GM12878 (cell line): ENCODE data around the gene GOPC. TPM values are rescaled to one million over a fixed set of nuclear protein-coding genes. Genes with fewer than 3 reads are reported as not detected.

Source experiments
- ATAC-seq: fragments of 200-7000 bp; cut with Tn5 transposase; 3 replicates; pipeline ENCODE4 v1.9.1; 2020; ENCODE audit warnings: mild to moderate bottlenecking, moderate library complexity
- BruUV-seq: library from RNA; stranded (reverse); fragments of 400-500 nt; replicated peaks from 2 replicates; lab custom pipeline; 2021; lab: Mats Ljungman, UMichigan
- CTCF ChIA-PET: fragments of 300-600 bp; sonication (Branson Sonifier 250); formaldehyde crosslinking; extraction: SDS; loops from one replicate; lab custom pipeline; 2021; ENCODE audit warnings: inconsistent platforms; lab: Yijun Ruan, JAX
- POLR2A ChIA-PET: fragments of 350-600 bp; formaldehyde crosslinking; extraction: SDS; loops from one replicate; lab custom pipeline; 2021; ENCODE audit warnings: inconsistent platforms; lab: Charles Lee
- RAD21 ChIA-PET: fragments of 300-600 bp; sonication (Branson Sonifier 250); formaldehyde crosslinking; loops from one replicate; lab custom pipeline; 2023; ENCODE audit warnings: antibody characterized with exemption; ENCODE audit not compliant: unreplicated experiment; lab: Charles Lee
- SMC1A ChIA-PET: fragments of 300-600 bp; sonication (Branson Sonifier 250); formaldehyde crosslinking; loops from one replicate; lab custom pipeline; 2023; ENCODE audit not compliant: unreplicated experiment, uncharacterized antibody; lab: Charles Lee
- DNase-seq: peaks from one replicate; pipeline ENCODE4 v3.0.0-alpha.2; 2011; ENCODE audit warnings: low read depth, low spot score
- FAIRE-seq: peaks from 3 replicates; lab custom pipeline; 2011; peaks lifted over from hg19 to GRCh38; lab: Jason Lieb, UNC
- H2AFZ ChIP-seq: 2 replicates; pipeline ENCODE4 v1.6.0; 2011; ENCODE audit warnings: low read depth, low read length, control low read depth; ENCODE audit not compliant: control insufficient read depth
- H3K27ac ChIP-seq: 2 replicates; pipeline ENCODE4 v1.5.1; 2011; ENCODE audit warnings: control low read depth; ENCODE audit not compliant: control insufficient read depth, insufficient read depth
- H3K27me3 ChIP-seq, 2 experiments: replicated peaks in 1 of 2; 2 replicates each; pipeline versions ENCODE4 v1.6.0 to v1.6.1; 2011; ENCODE audit warnings: low read length in 1 of 2; ENCODE audit not compliant: control insufficient read depth in 2 of 2, insufficient read depth in 2 of 2
- H3K36me3 ChIP-seq, 2 experiments: 2 replicates each; pipeline ENCODE4 v1.5.1; 2011; ENCODE audit warnings: low read length in 1 of 2; ENCODE audit not compliant: control insufficient read depth in 2 of 2, insufficient read depth in 2 of 2
- H3K4me1 ChIP-seq: 2 replicates; pipeline ENCODE4 v1.6.1; 2011; ENCODE audit warnings: mild to moderate bottlenecking, low read length, moderate library complexity, mixed read lengths; ENCODE audit not compliant: control insufficient read depth, insufficient read depth
- H3K4me2 ChIP-seq: 2 replicates; pipeline ENCODE4 v1.6.0; 2011; ENCODE audit warnings: control low read depth; ENCODE audit not compliant: control insufficient read depth, insufficient read depth
- H3K4me3 ChIP-seq: fragments of 200-600 bp; sonication (generic); 2 replicates; pipeline ENCODE4 v1.5.1; 2016
- H3K79me2 ChIP-seq: 2 replicates; pipeline ENCODE4 v1.6.0; 2011; ENCODE audit warnings: low read length; ENCODE audit not compliant: control insufficient read depth, insufficient read depth
- H3K9ac ChIP-seq: 2 replicates; pipeline ENCODE4 v1.8.0; 2011; ENCODE audit warnings: low read length, control low read depth, mixed read lengths; ENCODE audit not compliant: control insufficient read depth, insufficient read depth
- H3K9me3 ChIP-seq: replicated peaks from 3 replicates; pipeline ENCODE4 v1.5.1; 2011; ENCODE audit warnings: mild to moderate bottlenecking, low read length; ENCODE audit not compliant: control insufficient read depth, insufficient read depth
- H4K20me1 ChIP-seq: 2 replicates; pipeline ENCODE4 v1.6.0; 2011; ENCODE audit not compliant: control insufficient read depth, insufficient read depth
- MEF2B ChIP-seq: fragments of 450-650 bp; IDR thresholded peaks from 2 replicates; pipeline ENCODE4 v1.6.1; 2018; ENCODE audit warnings: mild to moderate bottlenecking, moderate library complexity; ENCODE audit not compliant: partially characterized antibody, poor library complexity, severe bottlenecking
- SMC3 ChIP-seq: IDR thresholded peaks from 2 replicates; pipeline ENCODE4 v1.6.1; 2011; ENCODE audit warnings: low read length, improper control_type of control experiment, borderline replicate concordance
- SUZ12 ChIP-seq: fragments of 200-600 bp; sonication (generic); IDR thresholded peaks from one replicate; pipeline ENCODE4 v1.6.1; 2018; ENCODE audit warnings: antibody characterized with exemption, mild to moderate bottlenecking; ENCODE audit not compliant: unreplicated experiment
- ZNF384 ChIP-seq: IDR thresholded peaks from 2 replicates; pipeline ENCODE4 v1.6.1; 2012; ENCODE audit warnings: low read depth, mild to moderate bottlenecking, low read length, improper control_type of control experiment, borderline replicate concordance
- WGBS: methylation state at CpG from one replicate; pipeline ENCODE4 v1.1.6; 2016; ENCODE audit warnings: low lambda C conversion rate; ENCODE audit not compliant: insufficient replicate concordance, insufficient coverage; ENCODE audit errors: missing lambda C conversion rate; 5-methylcytosine and 5-hydroxymethylcytosine counted together
- in situ Hi-C: fragments of 300-500 bp; cut with MboI; formaldehyde crosslinking; loops from 9 replicates; pipeline ENCODE4 v1.14.3; 2018; ENCODE audit warnings: mixed read lengths
- intact Hi-C: fragments of 100-400 bp; cut with micrococcal nuclease; formaldehyde crosslinking; loops from one replicate; pipeline ENCODE4 v1.14.2; 2022; ENCODE audit not compliant: unreplicated experiment
- polyA plus RNA-seq, 11 experiments: library from polyadenylated mRNA; depleted of rRNA in 4 of 11; unstranded in 6 of 11; stranded (reverse) in 5 of 11; fragments of >200 nt; fragmentation: Nextera tagmentation in 4 of 11; fragmentation: Illumina TruSeq in 1 of 11; extraction: Ambion mirVana in 4 of 11; extraction: Trizol in 1 of 11; gene quantifications; 1 replicate in 1 of 11; 2 replicates in 10 of 11; pipeline versions ENCODE4 v1.2.1 to v1.2.3, GENCODE V29; 2011 to 2016; ENCODE audit warnings: inconsistent platforms in 2 of 11, missing spikeins in 2 of 11, low read depth in 1 of 11
- total RNA-seq, 4 experiments: library from RNA; depleted of rRNA in 3 of 4; stranded (reverse); fragments of >200 nt in 3 of 4; fragmentation: Illumina TruSeq in 1 of 4; extraction: Trizol in 1 of 4; gene quantifications; 2 replicates each; pipeline versions ENCODE4 v1.2.1 to v1.2.3, GENCODE V29; 2013 to 2021
- TF ChIP-seq, protein P1 (sequence below): IDR thresholded peaks from 2 replicates; pipeline ENCODE4 v1.6.1; 2011; ENCODE audit warnings: borderline replicate concordance, low read depth, mild to moderate bottlenecking, moderate library complexity, mixed read lengths, low read length; ENCODE audit not compliant: insufficient read depth; ENCODE audit errors: extremely low read length
- TF ChIP-seq, protein P2 (sequence below): fragments of 450-650 bp; IDR thresholded peaks from 2 replicates; pipeline ENCODE4 v1.6.1; 2017; ENCODE audit warnings: borderline replicate concordance
- TF ChIP-seq, protein P3 (sequence below): fragments of 150-350 bp; IDR thresholded peaks from 2 replicates; pipeline ENCODE4 v1.6.1; 2016; ENCODE audit warnings: low read depth, low read length
- TF ChIP-seq, protein P4 (sequence below): IDR thresholded peaks from 2 replicates; pipeline ENCODE4 v1.6.1; 2012; ENCODE audit warnings: low read depth, low read length, improper control_type of control experiment

GOPC gene
- total and polyA plus RNA-seq, 10 of the 15 experiments (the other 5 are each of a cell fraction or from before 2014, with no cell fraction given) = 5.8 to 28.5 (median 18.0) TPM

DNA sequence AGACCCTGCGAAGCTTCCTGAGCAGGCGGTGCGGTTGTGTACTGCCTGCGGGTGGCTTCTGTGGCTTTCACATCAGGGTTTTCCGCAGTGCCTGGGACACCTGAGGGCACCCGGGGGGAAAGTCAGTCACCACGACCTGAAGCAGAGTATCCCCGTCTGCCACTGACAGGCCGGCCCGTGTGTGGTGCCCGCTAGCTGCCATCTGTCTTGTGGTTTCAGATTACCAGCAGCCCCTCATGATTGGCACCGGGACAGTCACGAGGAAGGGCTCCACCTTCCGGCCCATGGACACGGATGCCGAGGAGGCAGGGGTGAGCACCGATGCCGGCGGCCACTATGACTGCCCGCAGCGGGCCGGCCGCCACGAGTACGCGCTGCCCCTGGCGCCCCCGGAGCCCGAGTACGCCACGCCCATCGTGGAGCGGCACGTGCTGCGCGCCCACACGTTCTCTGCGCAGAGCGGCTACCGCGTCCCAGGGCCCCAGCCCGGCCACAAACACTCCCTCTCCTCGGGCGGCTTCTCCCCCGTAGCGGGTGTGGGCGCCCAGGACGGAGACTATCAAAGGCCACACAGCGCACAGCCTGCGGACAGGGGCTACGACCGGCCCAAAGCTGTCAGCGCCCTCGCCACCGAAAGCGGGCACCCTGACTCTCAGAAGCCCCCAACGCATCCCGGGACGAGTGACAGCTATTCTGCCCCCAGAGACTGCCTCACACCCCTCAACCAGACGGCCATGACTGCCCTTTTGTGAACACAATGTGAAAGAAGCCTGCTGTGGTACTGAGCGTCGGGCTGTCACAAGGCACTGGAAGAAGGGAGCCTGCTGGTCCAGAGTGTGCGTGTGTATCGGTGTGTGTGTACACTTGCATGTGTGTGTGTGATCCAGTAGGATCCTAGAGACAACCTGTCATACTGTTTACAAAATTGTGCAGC lies 54.4 kb downstream of the GOPC start (continued):
- TF ChIP-seq, protein P1, sequence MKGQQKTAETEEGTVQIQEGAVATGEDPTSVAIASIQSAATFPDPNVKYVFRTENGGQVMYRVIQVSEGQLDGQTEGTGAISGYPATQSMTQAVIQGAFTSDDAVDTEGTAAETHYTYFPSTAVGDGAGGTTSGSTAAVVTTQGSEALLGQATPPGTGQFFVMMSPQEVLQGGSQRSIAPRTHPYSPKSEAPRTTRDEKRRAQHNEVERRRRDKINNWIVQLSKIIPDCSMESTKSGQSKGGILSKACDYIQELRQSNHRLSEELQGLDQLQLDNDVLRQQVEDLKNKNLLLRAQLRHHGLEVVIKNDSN = peak; percentile 71
- TF ChIP-seq, protein P2, sequence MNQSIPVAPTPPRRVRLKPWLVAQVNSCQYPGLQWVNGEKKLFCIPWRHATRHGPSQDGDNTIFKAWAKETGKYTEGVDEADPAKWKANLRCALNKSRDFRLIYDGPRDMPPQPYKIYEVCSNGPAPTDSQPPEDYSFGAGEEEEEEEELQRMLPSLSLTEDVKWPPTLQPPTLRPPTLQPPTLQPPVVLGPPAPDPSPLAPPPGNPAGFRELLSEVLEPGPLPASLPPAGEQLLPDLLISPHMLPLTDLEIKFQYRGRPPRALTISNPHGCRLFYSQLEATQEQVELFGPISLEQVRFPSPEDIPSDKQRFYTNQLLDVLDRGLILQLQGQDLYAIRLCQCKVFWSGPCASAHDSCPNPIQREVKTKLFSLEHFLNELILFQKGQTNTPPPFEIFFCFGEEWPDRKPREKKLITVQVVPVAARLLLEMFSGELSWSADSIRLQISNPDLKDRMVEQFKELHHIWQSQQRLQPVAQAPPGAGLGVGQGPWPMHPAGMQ = no peak
- TF ChIP-seq, all 136 proteins: peak for 4

DNA sequence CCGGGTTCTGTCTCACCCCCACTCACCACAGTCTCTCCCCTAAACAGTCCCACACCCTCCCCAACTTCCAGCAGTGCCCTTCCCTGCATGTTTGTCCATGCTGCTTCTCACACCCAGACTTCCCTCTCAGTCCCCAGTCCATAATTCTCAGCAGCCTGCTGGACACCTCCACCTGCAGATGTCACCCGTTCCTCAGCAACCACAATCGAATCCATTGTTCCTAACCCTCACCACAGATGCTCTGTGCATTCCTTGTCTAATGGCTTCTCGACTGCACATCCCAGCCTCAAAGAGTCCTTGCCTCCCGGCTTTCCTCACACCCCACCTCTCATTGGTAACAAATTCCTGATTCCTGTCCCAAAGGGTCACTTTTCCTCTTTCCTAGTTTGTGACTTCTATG lies 55.6 kb downstream of the GOPC start:
- H3K36me3 ChIP-seq = no peaks in the 10 kb centered on the region; a peak in 2 of 4 replicates
- RAD21 ChIA-PET = interaction anchor here (1.1 kb wide), 1 partner anchor 57 kb away, joined by 4 read pairs; no protein-coding TSS in a partner anchor
- DNase-seq (no peak), FAIRE-seq (no peak), ATAC-seq (no peak)
- no peaks in the 10 kb centered on the region for H3K9me3 ChIP-seq
- no peaks in the 10 kb centered on the region for H3K27me3 ChIP-seq
- no TSS peak for BruUV-seq
- no peak overlapping the region for H3K9ac ChIP-seq
- POLR2A ChIA-PET = no interaction called here
- H3K79me2 ChIP-seq = no peaks in the 10 kb centered on the region
- no peak overlapping the region for H2AFZ ChIP-seq
- no peak overlapping the region for H3K27ac ChIP-seq
- H3K4me3 ChIP-seq = no peak overlapping the region
- SMC1A ChIA-PET = no interaction called here
- in situ Hi-C loops (no loop called here), intact Hi-C loops (no loop called here)
- H4K20me1 ChIP-seq = no peaks in the 10 kb centered on the region
- TF ChIP-seq, protein P3, sequence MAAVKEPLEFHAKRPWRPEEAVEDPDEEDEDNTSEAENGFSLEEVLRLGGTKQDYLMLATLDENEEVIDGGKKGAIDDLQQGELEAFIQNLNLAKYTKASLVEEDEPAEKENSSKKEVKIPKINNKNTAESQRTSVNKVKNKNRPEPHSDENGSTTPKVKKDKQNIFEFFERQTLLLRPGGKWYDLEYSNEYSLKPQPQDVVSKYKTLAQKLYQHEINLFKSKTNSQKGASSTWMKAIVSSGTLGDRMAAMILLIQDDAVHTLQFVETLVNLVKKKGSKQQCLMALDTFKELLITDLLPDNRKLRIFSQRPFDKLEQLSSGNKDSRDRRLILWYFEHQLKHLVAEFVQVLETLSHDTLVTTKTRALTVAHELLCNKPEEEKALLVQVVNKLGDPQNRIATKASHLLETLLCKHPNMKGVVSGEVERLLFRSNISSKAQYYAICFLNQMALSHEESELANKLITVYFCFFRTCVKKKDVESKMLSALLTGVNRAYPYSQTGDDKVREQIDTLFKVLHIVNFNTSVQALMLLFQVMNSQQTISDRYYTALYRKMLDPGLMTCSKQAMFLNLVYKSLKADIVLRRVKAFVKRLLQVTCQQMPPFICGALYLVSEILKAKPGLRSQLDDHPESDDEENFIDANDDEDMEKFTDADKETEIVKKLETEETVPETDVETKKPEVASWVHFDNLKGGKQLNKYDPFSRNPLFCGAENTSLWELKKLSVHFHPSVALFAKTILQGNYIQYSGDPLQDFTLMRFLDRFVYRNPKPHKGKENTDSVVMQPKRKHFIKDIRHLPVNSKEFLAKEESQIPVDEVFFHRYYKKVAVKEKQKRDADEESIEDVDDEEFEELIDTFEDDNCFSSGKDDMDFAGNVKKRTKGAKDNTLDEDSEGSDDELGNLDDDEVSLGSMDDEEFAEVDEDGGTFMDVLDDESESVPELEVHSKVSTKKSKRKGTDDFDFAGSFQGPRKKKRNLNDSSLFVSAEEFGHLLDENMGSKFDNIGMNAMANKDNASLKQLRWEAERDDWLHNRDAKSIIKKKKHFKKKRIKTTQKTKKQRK = no peak
- TF ChIP-seq SMC3 (no peak), MEF2B (no peak), SUZ12 (no peak), ZNF384 (no peak)
- TF ChIP-seq, protein P4, sequence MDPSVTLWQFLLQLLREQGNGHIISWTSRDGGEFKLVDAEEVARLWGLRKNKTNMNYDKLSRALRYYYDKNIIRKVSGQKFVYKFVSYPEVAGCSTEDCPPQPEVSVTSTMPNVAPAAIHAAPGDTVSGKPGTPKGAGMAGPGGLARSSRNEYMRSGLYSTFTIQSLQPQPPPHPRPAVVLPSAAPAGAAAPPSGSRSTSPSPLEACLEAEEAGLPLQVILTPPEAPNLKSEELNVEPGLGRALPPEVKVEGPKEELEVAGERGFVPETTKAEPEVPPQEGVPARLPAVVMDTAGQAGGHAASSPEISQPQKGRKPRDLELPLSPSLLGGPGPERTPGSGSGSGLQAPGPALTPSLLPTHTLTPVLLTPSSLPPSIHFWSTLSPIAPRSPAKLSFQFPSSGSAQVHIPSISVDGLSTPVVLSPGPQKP = no peak
- CTCF ChIA-PET = interaction anchor here (14.8 kb wide), 1 partner anchor 65 kb away, joined by 223 read pairs; the partner anchor contains the start of gene DCBLD1
- WGBS = 90% methylated on average over 5 of the region's 5 CpGs
- no peak overlapping the region for H3K4me2 ChIP-seq
- H3K4me1 ChIP-seq = peaks cover 16% of the 10 kb centered on the region
